ENCODE measurements around the gene KAT6B. TPM values are rescaled to one million over a fixed set of nuclear protein-coding genes. Genes with fewer than 3 reads are reported as not detected.
"Not testable (repeated sequence)": the region's sequence is repeated elsewhere in the genome, so short reads cannot be mapped to it uniquely, and the experiment has no call there.

The KAT6B gene
- total RNA-seq, 1 donor from 2014 or later = 59.2 TPM

GRCh38 chr10:75051308-75051707, 224.9 kb downstream of the KAT6B start:
- H3K27me3 ChIP-seq = no peaks in the 10 kb centered on the region
- TF ChIP-seq CTCF (IDR thresholded peaks at IDR 0.05) = no peak
- no peak for TF ChIP-seq POLR2A (IDR thresholded peaks at IDR 0.05)
- TF ChIP-seq POLR2AphosphoS5 (IDR thresholded peaks at IDR 0.05; ENCODE audit: insufficient read depth in 1 of 2, low read depth in 1 of 2) = no peak
- no peak overlapping the region for H3K27ac ChIP-seq
- H3K36me3 ChIP-seq = no peaks in the 10 kb centered on the region
- DNase-seq (ENCODE audit: extremely low spot score in 2 of 2) = no peak
- intact Hi-C loops (cut with DNase I) = no loop called here
- H3K4me3 ChIP-seq = no peak overlapping the region
- peaks cover 9% of the 10 kb centered on the region for H3K4me1 ChIP-seq
- no peaks in the 10 kb centered on the region for H3K9me3 ChIP-seq

- H3K36me3 ChIP-seq; H3K27me3 ChIP-seq; H3K9me3 ChIP-seq; H3K4me3 ChIP-seq; H3K4me1 ChIP-seq; DNase-seq (ENCODE audit: extremely low spot score in 2 of 2); H3K27ac ChIP-seq; intact Hi-C loops (cut with DNase I): not testable (repeated sequence)
Measured at GRCh38 chr10:75055896-75056406, 229.6 kb downstream of the KAT6B start.

DNA sequence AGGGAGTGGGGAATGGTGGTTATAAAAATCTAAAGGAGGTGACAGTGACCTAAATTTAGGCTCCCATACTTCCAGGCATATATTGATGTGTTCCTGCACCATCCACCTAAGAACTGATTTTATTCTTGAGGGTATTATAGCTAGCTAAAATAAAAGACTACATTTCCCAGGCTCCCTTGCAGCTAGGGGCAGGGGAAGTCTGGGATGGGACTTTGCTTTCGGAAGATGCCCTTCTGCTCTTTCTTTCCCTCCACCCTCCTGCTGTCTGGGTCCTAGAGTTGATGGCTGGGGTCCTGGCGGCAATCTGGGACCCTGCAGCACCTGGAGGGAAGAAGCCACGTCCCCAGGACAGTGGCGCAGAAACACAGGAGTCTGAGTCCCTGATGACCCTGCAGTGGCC, 231.3 kb downstream of the KAT6B start:
- no peak overlapping the region for H3K4me3 ChIP-seq
- TF ChIP-seq POLR2AphosphoS5 (IDR thresholded peaks at IDR 0.05; ENCODE audit: insufficient read depth in 1 of 2, low read depth in 1 of 2) (no peak), POLR2A (IDR thresholded peaks at IDR 0.05) (no peak), CTCF (IDR thresholded peaks at IDR 0.05) (no peak)
- peaks cover 15% of the 10 kb centered on the region for H3K4me1 ChIP-seq
- intact Hi-C loops (cut with DNase I) = no loop called here
- no peaks in the 10 kb centered on the region for H3K27me3 ChIP-seq
- no peak overlapping the region for H3K27ac ChIP-seq
- no peaks in the 10 kb centered on the region for H3K36me3 ChIP-seq
- no peak for DNase-seq (ENCODE audit: extremely low spot score in 2 of 2)
- H3K9me3 ChIP-seq = no peaks in the 10 kb centered on the region

DNA sequence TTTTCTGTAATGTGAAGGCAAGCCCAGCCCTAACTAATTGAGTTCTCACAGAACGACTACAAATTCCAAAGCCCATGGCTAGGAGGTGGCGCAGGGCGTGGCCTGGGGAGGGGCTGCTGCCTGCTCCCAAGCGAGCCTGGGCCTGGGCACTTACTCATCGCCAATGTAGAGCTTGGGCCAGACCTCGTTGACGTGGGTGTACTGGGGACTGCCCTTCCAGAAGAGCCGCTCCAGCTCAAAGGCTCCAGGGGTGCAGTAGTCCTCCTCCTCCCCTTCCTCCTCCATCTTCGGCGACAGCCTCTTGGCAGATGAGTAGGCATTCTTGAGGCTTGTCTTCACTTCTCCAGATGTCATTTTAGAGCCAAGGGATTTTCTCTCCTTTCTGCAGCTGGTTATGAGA, 231.8 kb downstream of the KAT6B start:
- Histone ChIP-seq H3K27ac (no peak overlapping the region), H3K27me3 (no peaks in the 10 kb centered on the region), H3K4me3 (no peak overlapping the region), H3K4me1 (peaks cover 15% of the 10 kb centered on the region), H3K36me3 (no peaks in the 10 kb centered on the region), H3K9me3 (no peaks in the 10 kb centered on the region)
- TF ChIP-seq CTCF (IDR thresholded peaks at IDR 0.05) (no peak), POLR2AphosphoS5 (IDR thresholded peaks at IDR 0.05; ENCODE audit: insufficient read depth in 1 of 2, low read depth in 1 of 2) (no peak), POLR2A (IDR thresholded peaks at IDR 0.05) (no peak)
- intact Hi-C loops (cut with DNase I) = no loop called here
- DNase-seq (ENCODE audit: extremely low spot score in 2 of 2) = no peak

DNA sequence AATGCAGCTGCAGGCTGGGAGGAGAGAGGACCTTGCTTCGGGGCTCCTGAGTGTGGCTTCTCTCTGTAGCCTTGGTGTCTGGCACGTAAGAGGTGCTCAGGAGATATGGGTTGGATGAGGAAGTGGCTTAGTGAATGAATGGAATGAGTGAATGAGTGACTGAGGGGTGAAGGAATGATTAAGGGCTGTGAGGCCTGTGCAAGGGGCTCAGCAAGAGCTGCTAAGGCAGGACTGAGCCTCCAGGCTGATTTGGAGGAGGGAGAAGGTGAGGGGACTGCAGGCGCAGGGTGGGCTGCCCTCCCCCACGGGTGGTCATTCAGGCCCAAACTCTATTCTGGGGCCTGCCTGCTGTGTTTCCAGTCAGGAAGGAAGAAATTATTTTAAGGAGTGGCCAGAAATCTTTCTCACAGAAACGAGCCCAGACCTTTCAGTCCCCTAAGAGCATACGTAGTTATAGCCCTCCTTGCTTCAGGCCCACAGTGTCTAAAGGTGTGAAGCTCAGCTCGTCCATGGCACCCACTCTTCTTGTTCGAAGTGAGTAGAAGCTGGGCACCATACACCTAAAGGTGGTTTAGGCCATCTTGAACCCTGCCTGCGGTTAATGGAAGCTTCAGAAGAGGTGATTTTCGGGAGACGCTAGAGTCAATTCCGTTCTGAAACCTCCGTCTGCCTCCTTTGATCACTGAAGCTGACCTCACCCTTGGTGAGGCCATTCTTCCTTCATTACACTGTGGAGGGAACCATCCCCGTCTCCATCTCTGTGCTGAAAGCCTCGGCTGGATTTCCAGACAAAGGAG, 235.5 kb downstream of the KAT6B start:
- H3K4me1 ChIP-seq = peaks cover 26% of the 10 kb centered on the region
- H3K36me3 ChIP-seq = no peaks in the 10 kb centered on the region
- H3K27ac ChIP-seq = peak overlapping the region; percentile 20
- TF ChIP-seq POLR2AphosphoS5 (IDR thresholded peaks at IDR 0.05; ENCODE audit: insufficient read depth in 1 of 2, low read depth in 1 of 2) = no peak
- TF ChIP-seq CTCF (IDR thresholded peaks at IDR 0.05) = no peak
- no peak for TF ChIP-seq POLR2A (IDR thresholded peaks at IDR 0.05)
- no peaks in the 10 kb centered on the region for H3K27me3 ChIP-seq
- no peak overlapping the region for H3K4me3 ChIP-seq
- intact Hi-C loops (cut with DNase I) = no loop called here
- no peak for DNase-seq (ENCODE audit: extremely low spot score in 2 of 2)
- no peaks in the 10 kb centered on the region for H3K9me3 ChIP-seq

Data from vagina (tissue), 2 donors.